Effector memory CD8-positive, alpha-beta T cell (primary cell): Measurements from ENCODE around the gene MTPN.
A peak's percentile ranks its signal among the peaks of the same experiment; 100 is the strongest.

ENCODE experiments used
- ATAC-seq: fragments of 150-1000 bp; cut with Tn5 transposase; replicated peaks from 2 replicates; pipeline ENCODE4 v1.10.0; 2021; ENCODE audit warnings: mild to moderate bottlenecking, moderate library complexity
- DNase-seq, 3 experiments: peaks; one replicate each; pipeline ENCODE4 v3.0.0; 2021
- H3K27ac Mint-ChIP-seq, 2 donors: one replicate each; pipeline ENCODE4 v1.8.0; 2022; ENCODE audit warnings: mild to moderate bottlenecking in 2 of 2, mixed read lengths in 2 of 2, moderate library complexity in 2 of 2
- H3K27me3 Mint-ChIP-seq, 2 donors: one replicate each; pipeline ENCODE4 v1.8.0; 2022; ENCODE audit warnings: mixed read lengths in 2 of 2
- H3K36me3 Mint-ChIP-seq: one replicate; pipeline ENCODE4 v1.8.0; 2022; ENCODE audit warnings: mild to moderate bottlenecking, moderate library complexity, mixed read lengths; ENCODE audit not compliant: insufficient read depth
- H3K4me1 Mint-ChIP-seq, 2 donors: one replicate each; pipeline ENCODE4 v1.8.0; 2022; ENCODE audit warnings: low read depth in 2 of 2, mixed read lengths in 2 of 2
- H3K4me3 Mint-ChIP-seq, 2 donors: one replicate each; pipeline ENCODE4 v1.8.0; 2022; ENCODE audit warnings: mild to moderate bottlenecking in 2 of 2, mixed read lengths in 2 of 2, moderate library complexity in 2 of 2
- H3K9me3 Mint-ChIP-seq, 2 donors: one replicate each; pipeline ENCODE4 v1.8.0; 2022; ENCODE audit warnings: mixed read lengths in 2 of 2

The MTPN gene

DNA sequence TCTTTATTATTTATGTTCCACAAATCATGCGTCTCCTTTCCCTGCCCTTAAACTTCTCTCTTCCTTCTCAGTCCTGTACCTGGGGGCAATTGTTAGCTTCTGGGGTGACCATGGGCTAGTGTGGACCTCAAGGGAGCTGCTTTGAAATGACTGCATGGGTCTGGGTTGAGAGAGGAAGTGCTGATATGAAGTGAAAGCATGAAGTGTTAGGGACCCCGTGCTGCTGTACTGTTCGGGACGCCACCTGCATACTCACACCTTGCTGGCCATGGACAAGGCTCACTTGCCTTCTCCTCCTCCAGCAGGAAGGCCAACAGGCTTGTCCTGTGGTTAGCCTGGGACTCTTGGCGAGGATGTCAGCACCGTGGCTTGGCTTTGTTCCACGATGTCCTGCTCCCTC, 56.7 kb downstream of the MTPN start:
- Mint-ChIP-seq H3K27ac (no peak overlapping the region), H3K36me3 (peaks cover 8% of the 10 kb centered on the region), H3K9me3 (no peaks in the 10 kb centered on the region), H3K4me1 (peaks cover 0 to 3% of the 10 kb centered on the region in 2 donors), H3K27me3 (no peaks in the 10 kb centered on the region), H3K4me3 (no peak overlapping the region)
- no peak for DNase-seq
- no peak for ATAC-seq

DNA sequence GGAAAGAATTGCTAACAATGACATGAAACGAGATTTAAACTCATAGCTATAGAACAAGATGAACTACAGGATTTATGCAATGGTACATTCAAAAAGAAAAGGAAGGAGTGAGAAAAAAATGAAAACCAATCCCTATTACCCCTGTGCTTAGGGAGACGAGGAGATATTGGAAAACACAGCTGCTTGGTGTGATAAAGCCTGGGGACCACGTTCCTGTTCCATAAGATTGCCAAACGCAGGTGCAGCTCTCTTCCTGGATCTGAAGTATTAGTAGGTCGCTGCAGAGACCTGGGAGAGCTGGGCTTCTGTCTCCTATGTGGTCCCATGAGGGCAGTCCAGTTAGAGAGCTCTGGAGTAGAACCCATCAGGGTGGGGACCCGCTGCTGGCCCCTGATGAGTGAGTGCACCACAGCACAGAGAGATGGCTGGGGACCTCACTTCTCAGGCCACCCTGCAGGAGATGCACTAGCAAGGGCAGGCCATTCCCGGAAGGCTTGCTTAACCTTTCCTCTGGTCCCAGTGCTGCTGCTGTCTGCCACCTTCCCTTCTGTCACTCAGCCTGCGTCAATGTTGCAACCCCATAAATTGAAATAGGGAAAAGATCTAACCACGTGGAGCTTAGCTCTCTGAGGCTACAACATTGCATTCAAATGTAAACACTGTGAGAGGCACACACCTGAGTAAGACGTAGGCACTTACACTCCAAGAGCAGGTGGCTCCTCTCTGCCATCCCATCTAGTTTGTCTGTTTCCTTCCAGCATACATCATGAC, 57.9 kb downstream of the MTPN start:
- Mint-ChIP-seq H3K36me3 (peaks cover 3% of the 10 kb centered on the region), H3K27me3 (no peaks in the 10 kb centered on the region), H3K27ac (no peak overlapping the region), H3K4me3 (no peak overlapping the region), H3K4me1 (no peaks in the 10 kb centered on the region), H3K9me3 (no peaks in the 10 kb centered on the region)
- ATAC-seq, result no peak
- DNase-seq, result no peak

GRCh38 chr7:135918134-135918533, 59.0 kb downstream of the MTPN start:
- no peak for DNase-seq
- Mint-ChIP-seq H3K4me1 (no peaks in the 10 kb centered on the region), H3K27me3 (no peaks in the 10 kb centered on the region), H3K9me3 (no peaks in the 10 kb centered on the region), H3K36me3 (peaks cover 3% of the 10 kb centered on the region), H3K4me3 (no peak overlapping the region), H3K27ac (peak overlapping the region in 1 of 2 donors; percentile 35)
- no peak for ATAC-seq

GRCh38 chr7:135917721-135918120, 59.4 kb downstream of the MTPN start:
- H3K9me3 Mint-ChIP-seq, result no peaks in the 10 kb centered on the region
- H3K27me3 Mint-ChIP-seq, result no peaks in the 10 kb centered on the region
- no peaks in the 10 kb centered on the region for H3K4me1 Mint-ChIP-seq
- no peak for DNase-seq
- H3K36me3 Mint-ChIP-seq, result peaks cover 3% of the 10 kb centered on the region
- no peak overlapping the region for H3K4me3 Mint-ChIP-seq
- no peak for ATAC-seq
- H3K27ac Mint-ChIP-seq, result no peak overlapping the region

- ATAC-seq (no peak), DNase-seq (no peak)
- H3K27me3 Mint-ChIP-seq, result no peaks in the 10 kb centered on the region
- no peaks in the 10 kb centered on the region for H3K36me3 Mint-ChIP-seq
- no peaks in the 10 kb centered on the region for H3K4me1 Mint-ChIP-seq
- H3K27ac Mint-ChIP-seq, result no peak overlapping the region
- H3K9me3 Mint-ChIP-seq, result no peaks in the 10 kb centered on the region
- no peak overlapping the region for H3K4me3 Mint-ChIP-seq
Measured at GRCh38 chr7:135914346-135914745, 62.8 kb downstream of the MTPN start.

DNA sequence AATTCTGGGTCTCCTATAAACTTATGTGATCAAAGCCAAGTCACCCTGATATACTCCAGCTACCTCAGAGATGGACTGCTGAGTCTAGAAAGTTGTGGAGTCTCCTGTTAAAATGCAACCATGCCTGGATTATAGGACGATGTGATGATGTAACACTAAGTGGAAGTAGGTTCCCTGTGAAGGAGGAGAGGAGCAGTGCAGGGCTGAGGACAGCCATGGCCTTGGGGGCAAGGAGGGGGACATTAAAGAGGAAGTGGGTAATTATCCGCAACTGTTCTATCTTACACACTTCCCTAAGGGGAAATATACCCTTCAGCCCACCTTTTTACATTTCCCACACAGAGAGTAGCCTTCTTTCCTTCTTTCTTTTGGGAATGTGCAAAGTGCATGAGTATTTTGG, 63.8 kb downstream of the MTPN start:
- Mint-ChIP-seq H3K36me3 (no peaks in the 10 kb centered on the region), H3K27me3 (no peaks in the 10 kb centered on the region), H3K4me3 (no peak overlapping the region), H3K4me1 (no peaks in the 10 kb centered on the region), H3K27ac (no peak overlapping the region), H3K9me3 (no peaks in the 10 kb centered on the region)
- no peak for DNase-seq
- ATAC-seq, result no peak

DNA sequence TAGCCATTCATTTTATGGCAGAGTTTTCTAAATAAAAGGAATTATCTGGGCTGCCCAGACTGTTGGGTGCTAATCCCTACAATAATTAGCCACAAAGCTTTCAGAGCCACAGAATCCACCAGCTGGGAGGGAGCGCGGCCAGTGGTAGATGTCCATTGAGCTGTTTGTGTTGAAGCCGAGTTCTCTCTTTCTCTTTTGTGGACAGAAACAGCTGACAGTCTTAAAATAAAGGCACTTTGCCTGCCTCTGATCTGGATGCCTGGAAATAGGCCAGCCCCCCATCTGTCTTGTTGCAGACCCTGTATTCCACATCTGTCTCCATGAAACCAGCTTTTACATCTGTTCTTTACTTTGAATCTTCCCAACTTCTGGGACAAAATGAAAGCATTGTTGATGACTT, 66.1 kb downstream of the MTPN start:
- DNase-seq, result no peak
- Mint-ChIP-seq H3K4me1 (no peaks in the 10 kb centered on the region), H3K4me3 (no peak overlapping the region), H3K36me3 (no peaks in the 10 kb centered on the region), H3K27ac (peak overlapping the region in 1 of 2 donors; percentile 54), H3K27me3 (no peaks in the 10 kb centered on the region), H3K9me3 (no peaks in the 10 kb centered on the region)
- no peak for ATAC-seq

- DNase-seq (no peak), ATAC-seq (no peak)
- Mint-ChIP-seq H3K4me3 (no peak overlapping the region), H3K9me3 (no peaks in the 10 kb centered on the region), H3K4me1 (peaks cover 4% of the 10 kb centered on the region in 2 donors), H3K27me3 (no peaks in the 10 kb centered on the region), H3K27ac (no peak overlapping the region), H3K36me3 (no peaks in the 10 kb centered on the region)
Measured at GRCh38 chr7:135910393-135911036, 66.6 kb downstream of the MTPN start.

- no peaks in the 10 kb centered on the region for H3K9me3 Mint-ChIP-seq
- ATAC-seq, result no peak
- no peak overlapping the region for H3K4me3 Mint-ChIP-seq
- no peak overlapping the region for H3K27ac Mint-ChIP-seq
- H3K36me3 Mint-ChIP-seq, result peaks cover 3% of the 10 kb centered on the region
- H3K27me3 Mint-ChIP-seq, result no peaks in the 10 kb centered on the region
- DNase-seq, result no peak
- H3K4me1 Mint-ChIP-seq, result peaks cover 20 to 21% of the 10 kb centered on the region in 2 donors
Measured at GRCh38 chr7:135905858-135906257, 71.3 kb downstream of the MTPN start.

- DNase-seq (no peak), ATAC-seq (peak; percentile 70)
- no peak overlapping the region for H3K4me3 Mint-ChIP-seq
- no peaks in the 10 kb centered on the region for H3K9me3 Mint-ChIP-seq
- H3K27me3 Mint-ChIP-seq, result no peaks in the 10 kb centered on the region
- H3K36me3 Mint-ChIP-seq, result peaks cover 3% of the 10 kb centered on the region
- no peak overlapping the region for H3K27ac Mint-ChIP-seq
- H3K4me1 Mint-ChIP-seq, result peaks cover 20 to 21% of the 10 kb centered on the region in 2 donors
Measured at GRCh38 chr7:135905355-135905754, 71.8 kb downstream of the MTPN start.

- Mint-ChIP-seq H3K27ac (no peak overlapping the region), H3K27me3 (no peaks in the 10 kb centered on the region), H3K9me3 (no peaks in the 10 kb centered on the region), H3K36me3 (peaks cover 3% of the 10 kb centered on the region), H3K4me1 (peaks cover 20 to 26% of the 10 kb centered on the region in 2 donors), H3K4me3 (peak overlapping the region in 1 of 2 donors; percentile 12)
- no peak for ATAC-seq
- no peak for DNase-seq
Measured at GRCh38 chr7:135904282-135904681, 72.9 kb downstream of the MTPN start.

GRCh38 chr7:135901585-135902540, 75.3 kb downstream of the MTPN start:
- Mint-ChIP-seq H3K4me1 (peaks cover 20 to 30% of the 10 kb centered on the region in 2 donors), H3K36me3 (peaks cover 3% of the 10 kb centered on the region), H3K27ac (peak overlapping the region in 1 of 2 donors; percentile 53), H3K27me3 (no peaks in the 10 kb centered on the region), H3K9me3 (no peaks in the 10 kb centered on the region), H3K4me3 (peak overlapping the region; percentile 33 to 43)
- ATAC-seq (peak; percentile 74), DNase-seq (no peak)

DNA sequence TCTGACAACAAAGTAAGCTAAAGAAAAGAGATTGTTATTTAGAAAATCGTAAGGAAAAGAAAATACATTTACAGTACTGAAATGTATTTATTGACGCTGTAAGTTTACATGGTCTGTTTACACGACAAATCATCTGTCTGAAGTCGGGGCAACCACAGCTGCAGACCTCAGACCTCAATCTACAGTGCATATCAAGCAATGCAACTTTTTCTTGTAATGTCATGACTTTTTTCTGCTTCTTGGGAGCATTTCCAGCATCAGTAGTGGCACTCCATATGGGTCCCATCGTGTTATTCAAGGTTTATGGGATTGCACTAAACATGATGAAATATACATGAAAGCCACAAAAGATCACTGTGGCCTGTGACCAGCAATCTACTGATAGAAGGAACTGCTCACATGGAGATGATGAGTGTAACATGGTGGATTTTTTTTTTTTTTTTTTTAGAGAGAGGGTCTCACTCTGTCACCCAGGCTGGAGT, 77.1 kb downstream of the MTPN start:
- H3K27me3 Mint-ChIP-seq, result no peaks in the 10 kb centered on the region

More for the DNA sequence above, 77.1 kb downstream of the MTPN start:
- DNase-seq (no peak), ATAC-seq (peak; percentile 66)
- Mint-ChIP-seq H3K27ac (no peak overlapping the region), H3K4me1 (peaks cover 12 to 22% of the 10 kb centered on the region in 2 donors), H3K4me3 (no peak overlapping the region), H3K9me3 (no peaks in the 10 kb centered on the region), H3K36me3 (peaks cover 3% of the 10 kb centered on the region)
